GM23248 (cell line): Measurements from ENCODE around the gene ABHD6. TPM values are rescaled to one million over a fixed set of nuclear protein-coding genes. Genes with fewer than 3 reads are reported as not detected.

Source experiments
- DNase-seq: peaks from one replicate; pipeline ENCODE4 v3.0.0-alpha.2; 2015
- H2AFZ ChIP-seq: fragments of 200-600 bp; sonication (generic); 2 replicates; pipeline ENCODE4 v1.6.1; 2016; ENCODE audit warnings: antibody characterized with exemption
- H3F3A ChIP-seq: fragments of 200-600 bp; sonication (generic); 2 replicates; pipeline ENCODE4 v1.6.1; 2016; ENCODE audit warnings: mild to moderate bottlenecking, antibody characterized with exemption, mixed run types; ENCODE audit not compliant: insufficient read depth
- H3K27ac ChIP-seq: fragments of 200-600 bp; sonication (generic); 2 replicates; pipeline ENCODE4 v1.5.1; 2016; ENCODE audit warnings: mild to moderate bottlenecking
- H3K27me3 ChIP-seq: fragments of 200-600 bp; sonication (generic); replicated peaks from 2 replicates; pipeline ENCODE4 v1.6.1; 2016; ENCODE audit warnings: mild to moderate bottlenecking; ENCODE audit not compliant: insufficient read depth
- H3K36me3 ChIP-seq: fragments of 200-600 bp; sonication (generic); 2 replicates; pipeline ENCODE4 v1.6.1; 2016; ENCODE audit warnings: low read depth, mild to moderate bottlenecking
- H3K4me1 ChIP-seq: fragments of 200-600 bp; sonication (generic); 2 replicates; pipeline ENCODE4 v1.6.1; 2016; ENCODE audit warnings: mild to moderate bottlenecking; ENCODE audit not compliant: insufficient read depth
- H3K4me2 ChIP-seq: fragments of 200-600 bp; sonication (generic); one replicate; pipeline ENCODE4 v1.6.1; 2016; ENCODE audit warnings: mild to moderate bottlenecking; ENCODE audit not compliant: unreplicated experiment
- H3K4me3 ChIP-seq: fragments of 200-600 bp; sonication (generic); 2 replicates; pipeline ENCODE4 v1.5.1; 2016; ENCODE audit warnings: mild to moderate bottlenecking
- H3K79me2 ChIP-seq: fragments of 200-600 bp; sonication (generic); 2 replicates; pipeline ENCODE4 v1.6.1; 2016; ENCODE audit warnings: mild to moderate bottlenecking; ENCODE audit not compliant: insufficient read depth
- H3K9ac ChIP-seq: fragments of 200-600 bp; sonication (generic); 2 replicates; pipeline ENCODE4 v1.6.1; 2016; ENCODE audit warnings: mild to moderate bottlenecking
- H3K9me2 ChIP-seq: fragments of 200-600 bp; sonication (generic); 2 replicates; pipeline ENCODE4 v1.6.1; 2016; ENCODE audit warnings: mixed run types, mild to moderate bottlenecking, moderate library complexity; ENCODE audit not compliant: insufficient read depth
- H3K9me3 ChIP-seq: fragments of 200-600 bp; sonication (generic); one replicate; pipeline ENCODE4 v1.6.1; 2017; ENCODE audit warnings: low read depth
- H4K20me1 ChIP-seq: fragments of 200-600 bp; sonication (generic); 2 replicates; pipeline ENCODE4 v1.6.0; 2016; ENCODE audit not compliant: insufficient read depth
- EZH2 ChIP-seq: fragments of 200-600 bp; sonication (generic); IDR thresholded peaks from 2 replicates; pipeline ENCODE4 v1.6.1; 2018; ENCODE audit warnings: antibody characterized with exemption, mild to moderate bottlenecking; ENCODE audit not compliant: insufficient read depth, poor library complexity, severe bottlenecking
- EZH2phosphoT487 ChIP-seq: fragments of 200-600 bp; sonication (generic); IDR thresholded peaks from 2 replicates; pipeline ENCODE4 v1.6.1; 2018; ENCODE audit warnings: antibody characterized with exemption, moderate library complexity, mild to moderate bottlenecking, low read depth; ENCODE audit not compliant: insufficient read depth
- WGBS, 2 experiments: methylation state at CpG; one replicate each; pipeline ENCODE4 v1.1.6; 2015 to 2017; ENCODE audit warnings: low lambda C conversion rate in 2 of 2, low coverage in 1 of 2; ENCODE audit errors: missing lambda C conversion rate in 2 of 2; 5-methylcytosine and 5-hydroxymethylcytosine counted together
- in situ Hi-C: fragments of 300-500 bp; cut with MboI; formaldehyde crosslinking; loops from 2 replicates; pipeline ENCODE4 v1.15.0; 2020
- polyA plus RNA-seq: library from polyadenylated mRNA; unstranded; fragments of >200 nt; fragmentation: Nextera tagmentation; extraction: Ambion mirVana; gene quantifications from 2 replicates; pipeline ENCODE4 v1.2.1, GENCODE V29; 2016
- total RNA-seq: library from RNA; depleted of rRNA; stranded (reverse); fragments of >200 nt; shearing (Covaris generic); gene quantifications from 2 replicates; pipeline ENCODE4 v1.2.3, GENCODE V29; 2014

Gene ABHD6
- total and polyA plus RNA-seq, 2 experiments from 2014 or later: 4.4 to 5.3 TPM

DNA sequence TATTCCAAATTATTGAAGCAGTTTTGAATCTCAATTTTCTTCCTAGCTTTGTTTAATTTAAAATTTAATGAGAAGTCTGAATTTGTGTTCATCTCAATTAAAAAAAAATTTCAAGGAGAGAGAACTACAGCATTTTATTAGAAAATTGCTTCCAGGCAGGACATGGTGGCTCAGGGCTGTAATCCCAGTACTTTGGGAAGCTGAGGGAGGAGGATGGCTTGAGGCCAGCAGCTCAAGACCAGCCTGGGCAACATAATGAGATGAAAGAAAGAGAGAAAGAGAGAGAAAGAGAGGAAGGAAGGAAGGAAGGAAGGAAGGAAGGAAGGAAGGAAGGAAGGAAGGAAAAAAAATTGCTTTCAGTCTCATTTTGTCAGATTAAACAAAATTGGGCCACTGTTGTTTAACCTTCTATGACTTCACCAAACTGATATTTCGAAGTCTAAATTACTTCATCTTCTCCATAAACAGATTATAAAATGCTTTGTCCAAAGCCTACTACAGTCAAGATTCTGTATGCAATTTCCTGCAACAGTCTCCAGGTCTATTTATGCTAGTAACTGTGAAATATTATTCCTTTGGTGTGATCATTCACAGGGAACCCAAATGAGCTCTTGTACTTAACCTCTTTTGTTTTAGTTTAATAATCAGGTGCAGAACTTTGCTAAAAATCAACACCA is 6.6 kb upstream of the ABHD6 start:
- peaks cover 16% of the 10 kb centered on the region; the same call in 1 of the 2 replicates for H3K27me3 ChIP-seq
- H3K4me2 ChIP-seq: no peak overlapping the region
- no peak overlapping the region for H3K27ac ChIP-seq
- 0% methylated on average over 1 of the region's 1 CpG for WGBS, 2 experiments
- no peaks in the 10 kb centered on the region for H4K20me1 ChIP-seq
- H3K9me3 ChIP-seq: no peaks in the 10 kb centered on the region
- no peaks in the 10 kb centered on the region for H3F3A ChIP-seq
- H3K9ac ChIP-seq: no peak overlapping the region
- TF ChIP-seq EZH2phosphoT487 (no peak), EZH2 (no peak)
- no peak for DNase-seq
- no peaks in the 10 kb centered on the region for H3K9me2 ChIP-seq
- H3K36me3 ChIP-seq: no peaks in the 10 kb centered on the region
- no peaks in the 10 kb centered on the region for H3K79me2 ChIP-seq
- H3K4me3 ChIP-seq: no peak overlapping the region
- in situ Hi-C loops: no loop called here
- H3K4me1 ChIP-seq: no peaks in the 10 kb centered on the region
- H2AFZ ChIP-seq: no peak overlapping the region

DNA sequence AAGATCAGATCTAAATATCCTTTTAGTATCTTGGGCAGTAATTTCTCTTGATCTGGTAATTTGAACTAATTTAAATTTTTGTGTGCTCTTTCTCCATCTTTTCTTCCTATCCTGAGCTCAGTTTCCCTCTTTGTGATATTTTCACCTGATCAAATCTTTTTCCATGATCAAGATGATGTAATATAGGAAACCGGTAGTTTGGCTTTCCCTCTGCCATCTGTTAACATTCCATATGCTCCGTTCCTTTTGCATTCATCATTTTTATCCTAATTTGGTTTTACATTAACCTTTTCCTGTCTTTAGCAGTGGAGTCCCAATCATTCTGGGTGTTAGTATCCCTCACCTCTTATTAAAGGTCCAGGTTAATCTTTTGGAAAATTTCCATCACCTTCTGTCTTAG is 5.9 kb upstream of the ABHD6 start:
- Histone ChIP-seq H3K36me3 (no peaks in the 10 kb centered on the region), H2AFZ (no peak overlapping the region), H4K20me1 (no peaks in the 10 kb centered on the region), H3K9me3 (no peaks in the 10 kb centered on the region), H3K4me1 (no peaks in the 10 kb centered on the region), H3K9ac (no peak overlapping the region), H3K79me2 (no peaks in the 10 kb centered on the region), H3K9me2 (no peaks in the 10 kb centered on the region), H3K4me3 (no peak overlapping the region), H3F3A (no peaks in the 10 kb centered on the region), H3K27me3 (peaks cover 16% of the 10 kb centered on the region; the same call in 1 of the 2 replicates), H3K27ac (no peak overlapping the region), H3K4me2 (no peak overlapping the region)
- no peak for DNase-seq
- no peak for TF ChIP-seq EZH2phosphoT487
- no peak for TF ChIP-seq EZH2
- 10 to 13% methylated on average over 2 of the region's 2 CpGs for WGBS, 2 experiments
- in situ Hi-C loops: no loop called here

DNA sequence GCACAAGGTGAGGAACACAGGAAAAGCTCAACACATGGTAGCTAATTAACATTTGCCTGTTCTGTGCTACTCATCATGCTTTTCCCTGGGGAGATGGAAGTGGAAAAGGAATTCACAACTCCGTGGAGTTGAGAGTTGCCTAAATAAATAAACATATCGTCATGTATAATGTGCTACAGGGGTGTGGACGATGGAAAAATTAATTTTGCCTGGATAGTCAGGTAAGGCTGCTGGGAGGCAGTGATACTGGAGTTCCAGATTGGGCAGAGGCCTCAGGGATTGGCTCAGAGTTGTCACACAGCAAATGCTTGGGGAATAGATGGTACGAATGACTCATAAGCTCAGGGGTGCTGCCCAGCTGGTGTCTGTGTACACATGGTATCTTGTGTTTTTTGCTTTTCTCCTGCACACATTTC is 3.1 kb upstream of the ABHD6 start:
- 53 to 67% methylated on average over 4 of the region's 4 CpGs for WGBS, 2 experiments
- Histone ChIP-seq H3K4me2 (no peak overlapping the region), H3F3A (no peaks in the 10 kb centered on the region), H2AFZ (no peak overlapping the region), H3K9me3 (no peaks in the 10 kb centered on the region), H3K36me3 (no peaks in the 10 kb centered on the region), H3K9ac (no peak overlapping the region), H3K4me3 (no peak overlapping the region), H3K79me2 (no peaks in the 10 kb centered on the region; the same call in 1 of the 2 replicates), H4K20me1 (no peaks in the 10 kb centered on the region), H3K9me2 (no peaks in the 10 kb centered on the region), H3K27ac (no peak overlapping the region), H3K27me3 (peaks cover 16% of the 10 kb centered on the region; the same call in 1 of the 2 replicates), H3K4me1 (no peaks in the 10 kb centered on the region; the same call in 1 of the 2 replicates)
- TF ChIP-seq EZH2phosphoT487: no peak
- no peak for TF ChIP-seq EZH2
- DNase-seq: peak; percentile 73
- in situ Hi-C loops: no loop called here

- Histone ChIP-seq H3F3A (no peaks in the 10 kb centered on the region), H3K4me3 (no peak overlapping the region), H3K4me1 (no peaks in the 10 kb centered on the region; the same call in 1 of the 2 replicates), H3K27ac (no peak overlapping the region), H2AFZ (no peak overlapping the region), H3K27me3 (peaks cover 2% of the 10 kb centered on the region; the same call in 1 of the 2 replicates), H3K79me2 (no peaks in the 10 kb centered on the region; the same call in 1 of the 2 replicates), H3K36me3 (no peaks in the 10 kb centered on the region), H4K20me1 (no peaks in the 10 kb centered on the region), H3K9me3 (no peaks in the 10 kb centered on the region), H3K9me2 (no peaks in the 10 kb centered on the region), H3K9ac (no peak overlapping the region), H3K4me2 (no peak overlapping the region)
- 87 to 88% methylated on average over 4 of the region's 4 CpGs for WGBS, 2 experiments
- DNase-seq: no peak
- in situ Hi-C loops: no loop called here
- TF ChIP-seq EZH2 (no peak), EZH2phosphoT487 (no peak)
These were observed 1.6 kb upstream of the ABHD6 start for GRCh38 chr3:58235970-58236369.
